SK-N-SH treated with all-trans-retinoic acid at 6 μM for 48 hours (cell line): ENCODE data around the gene OSCP1.

Experiments used
- ARNTL ChIP-seq: fragments of 450-650 bp; formaldehyde crosslinking; IDR thresholded peaks from 2 replicates; pipeline ENCODE4 v1.5.0; 2020; ENCODE audit warnings: low read depth, mild to moderate bottlenecking, moderate library complexity, borderline replicate concordance
- BACH2 ChIP-seq: fragments of 250-450 bp; sonication (Bioruptor Pico); IDR thresholded peaks from 2 replicates; pipeline ENCODE4 v1.9.0; 2021; ENCODE audit warnings: mild to moderate bottlenecking, borderline replicate concordance
- CSRNP3 ChIP-seq: fragments of 250-450 bp; sonication (Bioruptor Pico); IDR thresholded peaks from 2 replicates; pipeline ENCODE4 v1.5.1; 2021; ENCODE audit warnings: mild to moderate bottlenecking, moderate library complexity
- ESRRG ChIP-seq: fragments of 250-450 bp; sonication (Bioruptor Pico); IDR thresholded peaks from 2 replicates; pipeline ENCODE4 v1.6.1; 2021; ENCODE audit warnings: mild to moderate bottlenecking
- SNAI2 ChIP-seq: fragments of 250-450 bp; sonication (Bioruptor Pico); IDR thresholded peaks from 2 replicates; pipeline ENCODE4 v1.5.0; 2020; ENCODE audit warnings: mild to moderate bottlenecking, moderate library complexity
- TOX ChIP-seq: fragments of 250-450 bp; sonication (Bioruptor Pico); IDR thresholded peaks from 2 replicates; pipeline ENCODE4 v1.8.0; 2021; ENCODE audit warnings: mild to moderate bottlenecking, moderate library complexity, borderline replicate concordance
- ZFP3 ChIP-seq: fragments of 250-450 bp; sonication (Bioruptor Pico); IDR thresholded peaks from 2 replicates; pipeline ENCODE4 v1.5.0; 2020; ENCODE audit warnings: mild to moderate bottlenecking, moderate library complexity
- ZFP30 ChIP-seq: fragments of 450-650 bp; formaldehyde crosslinking; IDR thresholded peaks from 2 replicates; pipeline ENCODE4 v1.5.0; 2022; ENCODE audit warnings: mild to moderate bottlenecking, moderate library complexity
- ZNF565 ChIP-seq: fragments of 450-650 bp; formaldehyde crosslinking; conservative IDR thresholded peaks from 2 replicates; pipeline ENCODE4 v1.5.0; 2020; ENCODE audit warnings: low read depth, mild to moderate bottlenecking, moderate library complexity
- ZNF8 ChIP-seq: fragments of 450-650 bp; formaldehyde crosslinking; IDR thresholded peaks from 2 replicates; pipeline ENCODE4 v1.5.0; 2020; ENCODE audit warnings: mild to moderate bottlenecking, moderate library complexity

- TF ChIP-seq CSRNP3 (CRISPR knock-in tag) (no peak), ZNF565 (no peak), BACH2 (CRISPR knock-in tag) (no peak), ZNF8 (CRISPR knock-in tag) (no peak), SNAI2 (CRISPR knock-in tag) (no peak), ZFP3 (CRISPR knock-in tag) (no peak), ZFP30 (no peak), TOX (CRISPR knock-in tag) (no peak), ESRRG (CRISPR knock-in tag) (no peak), ARNTL (CRISPR knock-in tag) (no peak)
Observed at GRCh38 chr1:36372617-36373016, 77.6 kb downstream of the OSCP1 start.
